Activated T-cell treated with anti-CD3 and anti-CD28 coated beads, Interleukin-2, amount 50 U/mL, for 72 hours (primary cell): ENCODE results near the gene RNF224. TPM values are rescaled to one million over a fixed set of nuclear protein-coding genes. Genes with fewer than 3 reads are reported as not detected.

Experiments
- ATAC-seq, 2 donors: fragments of 150-1000 bp; cut with Tn5 transposase; replicated peaks in 1 of 2; 2 replicates each; pipeline ENCODE4 v1.10.0; 2021; ENCODE audit warnings: moderate library complexity in 2 of 2, mild to moderate bottlenecking in 1 of 2
- DNase-seq, 2 donors: peaks; one replicate each; pipeline ENCODE4 v3.0.0; 2021 to 2022; ENCODE audit warnings: mixed read lengths in 1 of 2
- H3K27ac Mint-ChIP-seq: one replicate; pipeline ENCODE4 v1.8.0; 2022; ENCODE audit warnings: mild to moderate bottlenecking, moderate library complexity, mixed read lengths
- H3K27me3 Mint-ChIP-seq: one replicate; pipeline ENCODE4 v1.8.0; 2022; ENCODE audit warnings: low read depth, mixed read lengths
- H3K36me3 Mint-ChIP-seq, 2 donors: one replicate each; pipeline ENCODE4 v1.8.0; 2022; ENCODE audit warnings: mixed read lengths in 2 of 2, mild to moderate bottlenecking in 1 of 2; ENCODE audit not compliant: insufficient read depth in 2 of 2
- H3K4me1 Mint-ChIP-seq: one replicate; pipeline ENCODE4 v1.8.0; 2022; ENCODE audit warnings: low read depth, mixed read lengths
- H3K4me3 Mint-ChIP-seq, 2 donors: one replicate each; pipeline ENCODE4 v1.8.0; 2022; ENCODE audit warnings: mild to moderate bottlenecking in 2 of 2, mixed read lengths in 2 of 2, moderate library complexity in 2 of 2
- H3K9me3 Mint-ChIP-seq, 2 donors: one replicate each; pipeline ENCODE4 v1.8.0; 2022; ENCODE audit warnings: mixed read lengths in 2 of 2
- total RNA-seq, 2 donors: library from RNA; stranded (reverse); gene quantifications; one replicate each; pipeline ENCODE4 v1.2.3, GENCODE V29; 2022

The RNF224 gene
- total RNA-seq, 2 donors from 2014 or later, result 0.14 TPM; not detected in 1

DNA sequence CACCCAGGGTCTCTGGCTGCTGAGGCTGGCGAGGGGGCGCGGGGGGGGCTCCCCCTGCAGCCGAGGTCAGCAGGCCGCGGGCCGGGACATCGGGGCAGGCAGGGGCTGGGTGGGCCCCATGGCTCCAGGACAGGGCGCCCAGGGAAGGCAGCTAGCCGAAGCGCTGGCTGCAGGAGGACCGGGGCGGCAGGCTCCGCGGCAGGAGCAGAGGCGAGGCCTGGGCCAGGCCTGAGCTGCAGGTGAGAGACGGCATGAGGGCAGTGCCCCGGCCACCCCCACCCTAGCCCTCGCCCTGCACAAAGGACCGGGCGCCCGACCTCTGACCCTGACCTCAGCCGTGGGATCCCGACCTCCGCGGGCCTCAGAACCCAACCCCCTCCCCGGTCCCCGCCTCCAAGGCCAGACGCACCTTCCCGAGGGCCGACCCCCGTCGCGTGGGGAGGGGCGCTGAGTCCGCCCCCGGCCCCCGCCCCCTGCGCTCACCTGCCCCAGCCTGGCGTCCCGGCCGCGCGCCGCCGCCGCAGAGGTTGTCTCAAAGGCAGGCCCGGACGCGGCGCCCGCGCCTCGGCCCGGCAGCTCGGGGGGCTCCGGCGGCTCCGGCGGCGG is 5.7 kb upstream of the RNF224 start:
- H3K27ac Mint-ChIP-seq, result no peak overlapping the region
- H3K36me3 Mint-ChIP-seq, result no peaks in the 10 kb centered on the region
- DNase-seq (peak in 1 of 2 donors; percentile 29), ATAC-seq (no peak)
- H3K27me3 Mint-ChIP-seq, result no peaks in the 10 kb centered on the region
- peaks cover 5% of the 10 kb centered on the region for H3K4me1 Mint-ChIP-seq
- no peaks in the 10 kb centered on the region for H3K9me3 Mint-ChIP-seq
- peak overlapping the region in 1 of 2 donors; percentile 22 for H3K4me3 Mint-ChIP-seq

DNA sequence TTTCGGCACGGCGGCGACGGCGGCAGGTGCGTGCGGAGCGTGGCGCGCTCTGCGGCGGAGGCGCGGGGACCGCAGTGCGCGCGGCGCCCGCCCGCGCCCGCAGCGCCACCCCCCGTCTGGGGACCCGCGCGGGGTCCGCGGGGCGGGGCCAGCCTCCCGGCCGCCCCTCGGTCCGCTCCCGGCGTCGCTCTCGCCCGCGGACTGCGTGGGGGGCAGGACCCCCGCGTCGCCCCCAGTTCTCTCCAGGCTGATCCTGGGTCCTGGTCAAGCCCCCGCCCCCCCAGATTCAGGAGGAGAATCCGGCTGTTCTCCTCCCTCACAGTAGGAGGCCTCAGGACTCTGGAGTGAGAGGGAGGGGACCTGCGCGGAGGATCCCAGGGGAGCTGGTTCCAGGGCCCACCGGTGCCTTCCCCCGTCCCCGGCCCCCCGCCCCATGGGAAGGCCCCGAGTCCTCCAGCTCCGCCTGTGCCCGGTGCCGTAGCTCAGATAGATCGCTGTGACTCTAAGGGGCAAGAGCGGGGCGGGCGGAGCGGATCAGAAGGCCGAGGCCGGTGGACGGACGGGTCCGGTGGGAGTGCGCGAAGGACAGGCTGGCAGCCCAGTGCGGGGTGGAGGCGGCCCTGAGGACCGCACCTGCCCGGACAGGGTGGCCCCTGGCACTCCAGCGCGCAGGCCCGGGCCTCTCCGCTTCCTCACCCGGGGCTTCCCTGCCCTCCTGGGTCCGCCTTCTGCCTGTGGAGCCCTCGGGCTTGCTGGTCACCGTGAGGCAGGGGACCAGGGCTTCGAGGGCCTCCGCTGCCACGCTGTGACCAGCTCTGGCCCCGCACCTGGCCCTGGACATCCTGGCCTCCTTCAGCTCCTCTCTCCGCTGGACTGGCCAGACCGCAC is 4.9 kb upstream of the RNF224 start, which contains the start of gene RNF208:
Gene RNF208, minus strand, starts transcription at position 51 of the 888 bp plus-strand sequence. CDS start 1,028 bp downstream, outside the sequence.
- H3K27ac Mint-ChIP-seq, result peak within 1 kb of the TSS; percentile 70
- H3K4me3 Mint-ChIP-seq, result peak within 1 kb of the TSS; percentile 88 to 89
- ATAC-seq (no peak), DNase-seq (peak in 1 of 2 donors; percentile 32)
- peaks cover 2% of the 10 kb centered on the region for H3K27me3 Mint-ChIP-seq
- H3K4me1 Mint-ChIP-seq, result peaks cover 6% of the 10 kb centered on the region
- H3K36me3 Mint-ChIP-seq, result no peaks in the 10 kb centered on the region
- no peaks in the 10 kb centered on the region for H3K9me3 Mint-ChIP-seq

DNA sequence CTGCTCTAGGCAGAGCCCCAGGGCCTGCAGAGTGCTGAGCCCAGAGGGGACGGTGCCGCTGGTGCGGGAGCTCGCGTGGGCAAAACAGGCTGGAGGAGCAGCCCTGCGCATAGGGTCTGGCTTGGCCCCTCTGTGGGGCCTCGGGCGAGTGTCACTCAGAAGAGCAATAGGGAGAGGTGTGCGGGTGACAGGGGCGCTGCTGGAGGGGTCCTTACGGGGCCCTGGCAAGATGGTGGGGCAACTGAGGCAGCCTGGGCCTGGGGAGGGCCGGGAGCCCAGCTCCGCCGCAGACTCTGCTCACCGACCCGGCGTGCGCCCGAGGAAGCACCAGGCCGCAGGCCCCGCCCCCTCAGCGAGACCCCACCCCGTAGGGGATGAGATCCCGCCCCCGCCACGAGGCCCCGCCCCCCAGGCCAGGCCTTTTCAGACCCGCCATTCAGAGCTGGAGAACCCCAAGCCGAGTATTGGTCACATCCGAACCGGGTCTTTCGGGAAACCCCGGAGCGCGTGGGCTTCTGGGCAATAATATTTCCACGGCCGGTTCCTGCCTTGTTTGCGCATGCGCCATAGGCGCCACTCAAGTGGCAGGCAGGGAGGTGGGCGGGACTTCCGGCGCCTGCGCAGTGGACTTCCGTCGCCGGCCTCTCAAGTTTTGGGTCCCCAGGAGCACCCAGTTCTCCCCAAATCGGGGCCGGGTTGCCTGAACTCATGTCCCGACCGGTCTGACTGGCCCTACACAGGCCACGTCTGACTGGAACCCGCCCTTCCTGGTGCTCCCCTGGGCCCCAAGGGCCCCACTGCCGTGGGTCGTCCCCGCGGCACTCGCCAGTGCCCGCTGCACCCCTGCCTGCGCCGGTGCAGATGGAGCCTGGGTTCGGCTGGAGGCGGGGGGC is 4.0 kb upstream of the RNF224 start:
- peak; percentile 86 to 88 for ATAC-seq
- H3K4me3 Mint-ChIP-seq, result peak overlapping the region; percentile 88 to 89
- H3K9me3 Mint-ChIP-seq, result no peaks in the 10 kb centered on the region
- peak; percentile 98 to 99 for DNase-seq
- H3K4me1 Mint-ChIP-seq, result peaks cover 10% of the 10 kb centered on the region
- peak overlapping the region; percentile 70 for H3K27ac Mint-ChIP-seq
- H3K36me3 Mint-ChIP-seq, result no peaks in the 10 kb centered on the region
- H3K27me3 Mint-ChIP-seq, result peaks cover 6% of the 10 kb centered on the region

DNA sequence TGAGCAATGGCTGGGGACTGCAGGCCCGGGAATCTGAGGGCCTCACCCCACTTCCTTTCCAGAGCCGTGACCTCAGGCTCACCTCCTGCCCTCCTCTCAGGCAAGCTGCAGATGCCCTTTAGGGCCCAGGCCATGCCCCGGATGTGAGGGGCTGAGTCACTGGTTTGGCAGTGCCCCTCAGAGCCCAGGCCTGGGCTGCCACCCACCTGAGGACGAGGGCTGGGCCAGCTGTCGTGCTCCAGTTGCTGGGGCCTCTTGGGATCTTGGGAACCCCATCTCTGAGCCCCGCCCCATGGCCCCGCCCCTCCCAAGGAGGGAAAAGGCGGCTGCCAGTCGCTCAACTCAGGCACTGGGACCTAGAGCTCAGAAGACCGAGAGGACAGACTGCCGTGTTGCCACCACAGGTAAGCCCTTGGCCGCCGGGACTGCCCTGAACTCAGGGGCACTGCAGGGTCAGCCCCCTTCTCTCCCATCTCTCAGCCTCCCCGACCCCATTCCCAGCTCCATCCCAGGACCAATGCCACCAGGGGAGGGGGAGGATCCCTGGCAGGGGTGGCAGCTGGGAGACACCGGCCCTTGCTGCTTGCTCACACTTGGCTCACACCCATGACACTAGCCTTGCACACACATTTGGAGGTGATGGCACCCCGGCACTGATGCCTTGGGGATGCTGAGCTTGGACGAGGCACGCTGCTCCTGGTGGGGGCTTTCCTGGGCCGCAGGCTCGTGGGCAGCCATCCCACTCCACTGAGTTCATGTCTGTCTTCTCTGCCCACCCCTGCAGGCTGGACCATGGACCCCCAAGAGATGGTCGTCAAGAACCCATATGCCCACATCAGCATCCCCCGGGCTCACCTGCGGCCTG is 2.2 kb upstream of the RNF224 start, which contains the start of gene CYSRT1:
Gene CYSRT1, plus strand, starts transcription at position 345 of the 865 bp plus-strand sequence. Its CDS starts 448 bp downstream, at position 793.
- Mint-ChIP-seq H3K9me3 (no peaks in the 10 kb centered on the region), H3K36me3 (no peaks in the 10 kb centered on the region), H3K27ac (no peak within 1 kb of the TSS), H3K4me3 (peak within 1 kb of the TSS; percentile 88 to 89), H3K4me1 (peaks cover 10% of the 10 kb centered on the region), H3K27me3 (peaks cover 6% of the 10 kb centered on the region)
- DNase-seq (peak; percentile 48 to 50), ATAC-seq (peak in 1 of 2 donors; percentile 20)

DNA sequence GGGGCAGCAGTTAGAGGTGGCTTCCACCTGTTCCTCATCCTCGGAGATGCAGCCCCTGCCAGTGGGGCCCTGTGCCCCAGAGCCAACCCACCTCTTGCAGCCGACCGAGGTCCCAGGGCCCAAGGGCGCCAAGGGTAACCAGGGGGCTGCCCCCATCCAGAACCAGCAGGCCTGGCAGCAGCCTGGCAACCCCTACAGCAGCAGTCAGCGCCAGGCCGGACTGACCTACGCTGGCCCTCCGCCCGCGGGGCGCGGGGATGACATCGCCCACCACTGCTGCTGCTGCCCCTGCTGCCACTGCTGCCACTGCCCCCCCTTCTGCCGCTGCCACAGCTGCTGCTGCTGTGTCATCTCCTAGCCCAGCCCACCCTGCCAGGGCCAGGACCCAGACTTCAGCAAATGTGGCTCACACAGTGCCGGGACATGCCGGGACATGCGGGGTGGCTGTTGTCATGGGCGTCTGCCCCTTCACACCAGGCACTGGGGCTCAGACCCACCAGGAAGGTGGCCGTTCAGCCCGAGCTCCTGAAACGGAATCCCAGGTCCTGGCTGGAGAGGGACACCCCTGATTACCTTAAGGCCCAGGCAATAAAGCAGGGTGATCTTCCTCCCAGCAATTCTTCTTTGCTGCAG is 1.5 kb upstream of the RNF224 start:
- DNase-seq, result no peak
- Mint-ChIP-seq H3K27me3 (peaks cover 6% of the 10 kb centered on the region), H3K27ac (no peak overlapping the region), H3K9me3 (no peaks in the 10 kb centered on the region), H3K4me3 (no peak overlapping the region), H3K36me3 (no peaks in the 10 kb centered on the region), H3K4me1 (peaks cover 10% of the 10 kb centered on the region)
- ATAC-seq, result no peak

DNA sequence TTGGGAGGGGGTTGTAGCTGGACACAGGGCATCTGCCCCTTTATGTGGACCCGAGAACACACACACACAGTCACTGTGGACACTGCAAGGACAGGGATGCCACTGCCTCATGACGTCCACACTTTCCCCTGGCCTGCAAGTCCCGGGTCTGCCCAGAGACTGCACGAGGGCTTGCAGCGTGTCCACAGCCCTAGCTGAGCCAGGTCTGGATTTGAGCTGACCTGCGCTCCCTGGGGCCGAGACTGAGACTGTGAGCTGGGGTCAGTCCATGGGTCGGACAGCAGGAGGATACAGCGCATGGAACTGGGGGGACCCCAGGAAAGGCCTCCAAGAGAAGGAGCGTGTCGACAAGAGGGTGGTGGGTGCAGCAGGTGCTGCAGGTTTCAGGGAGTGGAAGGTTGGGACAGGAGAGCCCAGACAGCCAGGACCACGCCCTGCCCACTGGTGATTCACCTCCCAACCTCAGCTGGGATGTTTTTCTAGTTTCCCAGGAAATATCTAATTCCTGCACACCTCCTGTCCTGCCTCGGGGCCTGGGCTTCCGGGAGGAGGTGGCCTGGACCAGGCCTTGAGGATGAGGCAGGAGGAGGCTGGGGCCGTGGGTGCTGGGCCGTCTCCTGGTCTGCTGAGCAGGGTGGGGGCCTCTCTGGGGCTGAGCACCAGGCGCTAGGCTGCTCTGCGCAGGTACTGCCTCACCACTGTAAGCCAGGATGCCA is 806 bp upstream of the RNF224 start:
- Mint-ChIP-seq H3K4me1 (peaks cover 10% of the 10 kb centered on the region), H3K9me3 (no peaks in the 10 kb centered on the region), H3K4me3 (no peak overlapping the region), H3K27me3 (peaks cover 6% of the 10 kb centered on the region), H3K36me3 (no peaks in the 10 kb centered on the region), H3K27ac (no peak overlapping the region)
- ATAC-seq (no peak), DNase-seq (no peak)

DNA sequence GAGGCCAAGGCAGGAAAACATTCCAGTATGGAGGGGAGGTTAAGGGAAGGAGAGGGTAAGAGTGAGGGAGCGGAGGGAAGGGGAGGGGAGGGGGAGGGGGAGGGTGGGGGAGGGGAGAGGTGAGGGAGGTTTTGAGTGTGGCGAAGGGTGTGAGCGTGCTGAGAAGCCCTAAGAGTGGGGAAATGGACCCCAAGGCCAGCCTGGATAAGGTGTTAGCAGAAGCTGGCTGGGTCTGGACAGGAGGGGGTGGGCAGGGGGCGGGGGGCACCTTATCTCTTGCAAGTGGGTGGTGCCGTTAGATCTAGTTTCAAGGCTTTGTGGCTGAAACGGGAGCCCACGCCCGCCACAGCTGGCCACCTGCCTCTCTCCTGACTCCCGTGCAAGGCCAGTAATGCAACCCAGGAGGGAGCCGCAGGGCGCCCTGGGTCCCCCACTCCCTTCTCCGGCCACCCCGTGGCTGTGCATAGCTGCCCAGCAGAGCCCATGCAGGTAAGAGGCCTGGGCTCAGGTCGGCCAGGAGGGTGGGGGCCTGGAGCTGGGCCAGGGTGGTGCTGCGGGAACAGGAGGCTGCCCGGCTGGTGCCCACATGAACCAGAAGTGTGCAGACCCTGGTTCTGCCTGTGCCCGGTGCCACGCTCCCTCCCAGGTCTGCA is 677 bp downstream of the RNF224 start:
- H3K27me3 Mint-ChIP-seq, result peaks cover 6% of the 10 kb centered on the region
- DNase-seq (no peak), ATAC-seq (no peak)
- H3K36me3 Mint-ChIP-seq, result no peaks in the 10 kb centered on the region
- no peak overlapping the region for H3K4me3 Mint-ChIP-seq
- H3K9me3 Mint-ChIP-seq, result no peaks in the 10 kb centered on the region
- H3K4me1 Mint-ChIP-seq, result peaks cover 8% of the 10 kb centered on the region
- no peak overlapping the region for H3K27ac Mint-ChIP-seq

DNA sequence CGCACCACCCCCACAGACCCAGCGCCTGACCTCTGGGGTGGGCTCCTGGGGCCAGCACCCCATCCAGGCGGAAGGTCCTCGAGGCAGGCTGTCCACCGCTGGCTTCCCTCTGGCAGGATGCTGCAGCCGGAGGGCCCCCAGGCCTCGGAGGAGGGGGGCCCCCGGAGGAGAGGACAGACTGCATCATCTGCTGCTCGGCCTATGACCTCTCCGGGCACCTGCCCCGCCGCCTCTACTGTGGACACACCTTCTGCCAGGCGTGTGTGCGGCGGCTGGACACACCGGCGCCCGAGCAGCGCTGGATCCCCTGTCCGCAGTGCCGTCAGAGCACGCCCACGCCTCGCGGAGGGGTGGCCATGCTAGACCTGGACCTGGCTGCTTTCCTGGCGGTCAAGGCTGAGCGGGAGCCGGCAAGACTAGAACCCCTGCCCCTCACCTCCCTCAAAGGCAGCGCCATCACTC is 1.2 kb downstream of the RNF224 start:
- ATAC-seq (no peak), DNase-seq (no peak)
- no peak overlapping the region for H3K4me3 Mint-ChIP-seq
- H3K4me1 Mint-ChIP-seq, result peaks cover 6% of the 10 kb centered on the region
- no peaks in the 10 kb centered on the region for H3K9me3 Mint-ChIP-seq
- no peak overlapping the region for H3K27ac Mint-ChIP-seq
- H3K27me3 Mint-ChIP-seq, result peaks cover 6% of the 10 kb centered on the region
- no peaks in the 10 kb centered on the region for H3K36me3 Mint-ChIP-seq

DNA sequence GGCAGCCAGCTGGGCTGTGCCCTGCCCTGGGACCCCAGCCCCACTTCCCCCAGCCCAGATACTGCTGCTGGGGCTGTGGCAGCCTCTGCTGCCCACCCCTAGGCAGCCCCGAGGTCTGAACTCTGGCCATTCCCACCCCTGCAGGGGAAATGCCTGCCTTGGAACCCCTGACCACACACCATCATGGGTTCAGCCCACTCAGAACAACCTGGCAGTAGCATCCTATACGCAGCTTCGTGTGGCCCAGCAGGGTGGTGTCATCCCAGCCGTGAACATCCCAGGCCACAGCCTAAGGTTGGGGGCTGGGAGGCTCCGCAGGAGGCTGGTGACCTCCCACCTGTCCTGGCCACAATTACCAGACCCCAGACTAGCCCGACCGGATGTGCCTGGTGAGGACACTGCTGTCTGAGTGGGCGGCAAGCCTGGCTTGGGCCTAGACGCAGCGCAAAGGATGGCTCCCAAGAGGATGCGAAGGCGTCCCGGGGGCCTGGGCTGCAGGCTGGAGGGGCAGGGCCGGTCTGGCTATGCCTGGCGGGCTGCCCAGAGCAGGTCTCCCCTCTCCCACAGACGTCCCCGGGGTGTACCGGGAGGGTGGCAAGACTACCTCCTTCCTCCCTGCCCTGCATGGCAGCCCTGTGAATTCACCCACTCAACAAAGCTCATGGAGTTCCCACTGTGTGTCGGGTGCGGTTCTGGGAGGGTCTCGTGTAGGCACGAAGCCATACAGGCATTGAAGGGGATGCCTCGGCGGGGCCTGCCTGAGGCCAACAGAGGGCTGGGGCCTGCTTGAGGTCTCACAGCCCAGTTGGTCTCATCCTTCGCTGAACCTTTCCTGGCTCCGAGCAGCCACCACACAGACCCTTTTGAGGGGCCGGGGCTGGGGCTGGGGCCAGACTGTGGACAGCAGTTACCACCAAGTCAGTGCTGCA is 1.9 kb downstream of the RNF224 start:
- DNase-seq (no peak), ATAC-seq (no peak)
- Mint-ChIP-seq H3K27me3 (peaks cover 6% of the 10 kb centered on the region), H3K27ac (no peak overlapping the region), H3K4me3 (no peak overlapping the region), H3K4me1 (peaks cover 6% of the 10 kb centered on the region), H3K9me3 (no peaks in the 10 kb centered on the region), H3K36me3 (no peaks in the 10 kb centered on the region)
